Neuronal stem cell (in vitro differentiated cells): ENCODE measurements around the gene ACOT2.
"Not testable (repeated sequence)": the region's sequence is repeated elsewhere in the genome, so short reads cannot be mapped to it uniquely, and the experiment has no call there.

ENCODE experiments used
- DNase-seq: peaks from one replicate; pipeline ENCODE4 v3.0.0-alpha.2; 2013; ENCODE audit warnings: low spot score
- H2AFZ ChIP-seq: one replicate; pipeline ENCODE4 v1.6.1; 2013; ENCODE audit warnings: mild to moderate bottlenecking, low read length, inconsistent platforms
- H2AK5ac ChIP-seq: 2 replicates; pipeline ENCODE4 v1.6.1; 2013; ENCODE audit warnings: low read depth, mild to moderate bottlenecking, inconsistent platforms, low read length, moderate library complexity, mixed read lengths
- H2BK120ac ChIP-seq: 2 replicates; pipeline ENCODE4 v1.6.1; 2013; ENCODE audit warnings: low read depth, mild to moderate bottlenecking, inconsistent platforms, low read length, moderate library complexity, mixed read lengths
- H2BK12ac ChIP-seq: one replicate; pipeline ENCODE4 v1.6.1; 2013; ENCODE audit warnings: low read length, inconsistent platforms
- H2BK15ac ChIP-seq: 2 replicates; pipeline ENCODE4 v1.6.1; 2013; ENCODE audit warnings: mild to moderate bottlenecking, low read length, inconsistent platforms, mixed read lengths
- H2BK5ac ChIP-seq: one replicate; pipeline ENCODE4 v1.6.1; 2013; ENCODE audit warnings: inconsistent platforms, mild to moderate bottlenecking, low read length, moderate library complexity
- H3K14ac ChIP-seq: one replicate; pipeline ENCODE4 v1.6.1; 2013; ENCODE audit warnings: low read length, inconsistent platforms
- H3K18ac ChIP-seq: 2 replicates; pipeline ENCODE4 v1.6.1; 2013; ENCODE audit warnings: low read length, inconsistent platforms
- H3K23ac ChIP-seq: 2 replicates; pipeline ENCODE4 v1.6.1; 2013; ENCODE audit warnings: low read depth, mild to moderate bottlenecking, mixed read lengths, low read length, inconsistent platforms; ENCODE audit not compliant: poor library complexity
- H3K27ac ChIP-seq: replicated peaks from 3 replicates; pipeline ENCODE4 v1.5.1; 2013; ENCODE audit warnings: low read length, inconsistent platforms
- H3K27me3 ChIP-seq, 3 experiments: 2 replicates each; pipeline ENCODE4 v1.6.1; 2013; ENCODE audit warnings: low read length in 3 of 3, mild to moderate bottlenecking in 2 of 3, inconsistent platforms in 1 of 3, low read depth in 1 of 3, mixed read lengths in 1 of 3, moderate library complexity in 1 of 3; ENCODE audit not compliant: control insufficient read depth in 3 of 3, insufficient read depth in 3 of 3
- H3K36me3 ChIP-seq, 2 donors: replicated peaks in 1 of 2; 2 replicates each; pipeline ENCODE4 v1.6.1; 2013; ENCODE audit warnings: low read length in 2 of 2; ENCODE audit not compliant: control insufficient read depth in 2 of 2, insufficient read depth in 2 of 2
- H3K4ac ChIP-seq: 2 replicates; pipeline ENCODE4 v1.6.1; 2013; ENCODE audit warnings: inconsistent platforms, mild to moderate bottlenecking, low read length, moderate library complexity
- H3K4me1 ChIP-seq, 2 donors: 1 replicate in 1 of 2; 2 replicates in 1 of 2; pipeline ENCODE4 v1.6.1; 2013; ENCODE audit warnings: low read length in 2 of 2, low read depth in 1 of 2; ENCODE audit not compliant: control insufficient read depth in 2 of 2, insufficient read depth in 1 of 2
- H3K4me2 ChIP-seq: one replicate; pipeline ENCODE4 v1.6.1; 2013; ENCODE audit warnings: mild to moderate bottlenecking, low read length, inconsistent platforms; ENCODE audit not compliant: insufficient read depth, poor library complexity, severe bottlenecking
- H3K4me3 ChIP-seq, 2 donors: 2 replicates each; pipeline ENCODE4 v1.5.1; 2013; ENCODE audit warnings: low read length in 2 of 2, mild to moderate bottlenecking in 2 of 2, inconsistent platforms in 1 of 2, moderate library complexity in 1 of 2
- H3K79me1 ChIP-seq: one replicate; pipeline ENCODE4 v1.6.1; 2013; ENCODE audit warnings: low read depth, mild to moderate bottlenecking, inconsistent platforms, low read length, moderate library complexity
- H3K9ac ChIP-seq: one replicate; pipeline ENCODE4 v1.6.1; 2013; ENCODE audit warnings: mild to moderate bottlenecking, low read depth, low read length, inconsistent platforms; ENCODE audit not compliant: poor library complexity
- H3K9me3 ChIP-seq, 2 donors: replicated peaks in 1 of 2; 2 replicates each; pipeline versions ENCODE3 to v1.6.1; 2013; ENCODE audit warnings: low read length in 2 of 2, mild to moderate bottlenecking in 2 of 2, inconsistent platforms in 1 of 2, low read depth in 1 of 2, mixed read lengths in 1 of 2, moderate library complexity in 1 of 2; ENCODE audit not compliant: control insufficient read depth in 2 of 2, insufficient read depth in 1 of 2
- H4K8ac ChIP-seq: one replicate; pipeline ENCODE4 v1.6.1; 2013; ENCODE audit warnings: low read depth, mild to moderate bottlenecking, inconsistent platforms, low read length, moderate library complexity
- H4K91ac ChIP-seq: one replicate; pipeline ENCODE4 v1.6.1; 2013; ENCODE audit warnings: low read length, low read depth, mild to moderate bottlenecking, inconsistent platforms; ENCODE audit not compliant: poor library complexity
- whole genome bisulfite sequencing, 2 donors: extraction: QIAGEN DNeasy Blood & Tissue Kit; methylation state at CpG; one replicate each; pipeline ENCODE4 v1.1.7; 2013; ENCODE audit warnings: missing lambda C conversion rate in 2 of 2, mixed read lengths in 1 of 2; ENCODE audit not compliant: insufficient read length in 2 of 2, insufficient replicate concordance in 1 of 2; ENCODE audit errors: extremely low coverage in 2 of 2; 5-methylcytosine and 5-hydroxymethylcytosine counted together

The ACOT2 gene

GRCh38 chr14:73562696-73563095 is 6.3 kb upstream of the ACOT2 start:
- H3K9ac ChIP-seq, H2BK12ac ChIP-seq, H3K18ac ChIP-seq, H2AFZ ChIP-seq, H2BK5ac ChIP-seq, H3K27me3 ChIP-seq, H3K4me3 ChIP-seq, H3K36me3 ChIP-seq, H3K4ac ChIP-seq, H4K91ac ChIP-seq, H3K14ac ChIP-seq, H3K23ac ChIP-seq, H2BK15ac ChIP-seq, H2BK120ac ChIP-seq, H3K79me1 ChIP-seq, DNase-seq, H3K9me3 ChIP-seq, H3K27ac ChIP-seq, H3K4me2 ChIP-seq, H3K4me1 ChIP-seq, H2AK5ac ChIP-seq, H4K8ac ChIP-seq: not testable (repeated sequence)
- WGBS, 2 donors, result no CpG with 5 or more reads among the region's 6 CpGs

GRCh38 chr14:73566431-73566830 is 2.6 kb upstream of the ACOT2 start:
- not testable (repeated sequence) for H2BK15ac ChIP-seq, H3K4me1 ChIP-seq, H3K36me3 ChIP-seq, H3K18ac ChIP-seq, H2BK5ac ChIP-seq, H3K4me2 ChIP-seq, H2AFZ ChIP-seq, H3K9me3 ChIP-seq, DNase-seq, H3K27ac ChIP-seq, H2BK12ac ChIP-seq, H3K9ac ChIP-seq, H2BK120ac ChIP-seq, H3K4ac ChIP-seq, H3K4me3 ChIP-seq, H3K23ac ChIP-seq, H2AK5ac ChIP-seq, H3K27me3 ChIP-seq, H4K91ac ChIP-seq, H4K8ac ChIP-seq, H3K79me1 ChIP-seq
- peak overlapping the region; percentile 39 for H3K14ac ChIP-seq
- no CpG with 5 or more reads among the region's 18 CpGs for WGBS, 2 donors

- not testable (repeated sequence) for H3K79me1 ChIP-seq, H4K91ac ChIP-seq, H2BK15ac ChIP-seq, DNase-seq, H3K9ac ChIP-seq, H2BK12ac ChIP-seq, H3K27ac ChIP-seq, H2AK5ac ChIP-seq, H3K9me3 ChIP-seq, H3K4me1 ChIP-seq, H3K4me3 ChIP-seq, H3K14ac ChIP-seq, H2BK120ac ChIP-seq, H3K18ac ChIP-seq, H2BK5ac ChIP-seq, H3K23ac ChIP-seq, H3K27me3 ChIP-seq, H3K36me3 ChIP-seq, H3K4me2 ChIP-seq, H2AFZ ChIP-seq, H3K4ac ChIP-seq, H4K8ac ChIP-seq
- no CpG with 5 or more reads among the region's 6 CpGs for WGBS, 2 donors
Observed at GRCh38 chr14:73566935-73567334, 2.1 kb upstream of the ACOT2 start.

GRCh38 chr14:73567358-73567757 is 1.7 kb upstream of the ACOT2 start:
- Histone ChIP-seq H3K4me3 (no peak overlapping the region), H4K91ac (no peak overlapping the region), H2BK120ac (no peak overlapping the region), H4K8ac (no peak overlapping the region), H3K27ac (no peak overlapping the region), H2BK12ac (no peak overlapping the region), H3K18ac (no peak overlapping the region), H3K4me1 (peaks cover 0 to 1% of the 10 kb centered on the region in 2 donors), H3K23ac (no peak overlapping the region), H3K4ac (no peak overlapping the region), H2AK5ac (no peak overlapping the region), H3K9ac (no peak overlapping the region), H2BK5ac (no peak overlapping the region), H3K14ac (no peak overlapping the region), H2BK15ac (no peak overlapping the region), H3K79me1 (no peaks in the 10 kb centered on the region), H3K4me2 (no peak overlapping the region), H3K27me3 (peaks cover 0 to 3% (median 0%) of the 10 kb centered on the region in 3 experiments), H2AFZ (no peak overlapping the region), H3K9me3 (no peaks in the 10 kb centered on the region), H3K36me3 (no peaks in the 10 kb centered on the region)
- no CpG with 5 or more reads among the region's 7 CpGs for WGBS, 2 donors
- DNase-seq, result no peak
